ENCODE data around the gene PPP2R5C.

PPP2R5C gene

DNA sequence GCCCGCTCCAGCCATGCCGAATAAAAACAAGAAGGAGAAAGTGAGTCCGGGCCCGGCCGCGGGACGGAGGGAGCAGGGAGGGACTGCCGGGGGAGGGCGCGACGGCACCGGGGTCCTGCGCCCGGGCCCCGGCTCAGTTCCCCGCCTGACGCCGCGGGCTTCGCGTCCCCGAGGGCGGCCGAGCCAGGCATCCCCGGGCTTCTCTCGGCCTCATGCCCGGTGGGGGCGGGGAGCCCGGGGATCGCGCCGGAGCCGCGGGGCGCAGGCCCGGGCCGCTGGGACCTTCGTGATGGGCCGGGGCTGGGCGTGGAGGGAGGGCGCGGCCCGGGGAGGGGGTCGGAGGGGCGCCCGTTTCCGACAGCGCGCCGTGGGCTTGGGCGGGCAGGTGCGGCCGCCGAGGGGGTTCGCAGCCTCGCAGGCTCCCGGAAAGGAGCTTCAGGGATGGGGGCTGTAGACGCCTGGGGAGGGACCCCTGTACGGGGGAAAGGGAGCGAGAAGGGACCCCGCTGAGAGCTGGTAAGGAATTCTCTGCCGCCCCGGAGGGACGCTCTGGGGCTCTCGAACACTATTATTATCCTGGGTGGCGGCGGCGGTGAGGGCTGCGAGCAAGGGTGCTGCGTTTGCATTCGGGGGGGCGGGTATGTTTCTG lies 496 bp downstream of the PPP2R5C start:
- intact Hi-C loops (cut with DNase I; ENCODE audit: low total_unique reads) = loop anchor here (5.0 to 10.0 kb wide), 2 partner anchors 203 to 1625 kb away; partner anchors contain the start of genes DYNC1H1 and MARK3
- Histone ChIP-seq H3K4me1 (peaks cover 0 to 18% (median 6%) of the 10 kb centered on the region in 4 donors), H3K9me3 (no peaks in the 10 kb centered on the region), H3K4me3 (peak overlapping the region; percentile 82), H3K36me3 (peaks cover 4 to 13% (median 5%) of the 10 kb centered on the region in 3 donors), H3K27me3 (no peaks in the 10 kb centered on the region), H3K27ac (peak overlapping the region; percentile 73 to 86)
- DNase-seq = peak in 1 of 2 donors; percentile 72
- TF ChIP-seq, protein P1, sequence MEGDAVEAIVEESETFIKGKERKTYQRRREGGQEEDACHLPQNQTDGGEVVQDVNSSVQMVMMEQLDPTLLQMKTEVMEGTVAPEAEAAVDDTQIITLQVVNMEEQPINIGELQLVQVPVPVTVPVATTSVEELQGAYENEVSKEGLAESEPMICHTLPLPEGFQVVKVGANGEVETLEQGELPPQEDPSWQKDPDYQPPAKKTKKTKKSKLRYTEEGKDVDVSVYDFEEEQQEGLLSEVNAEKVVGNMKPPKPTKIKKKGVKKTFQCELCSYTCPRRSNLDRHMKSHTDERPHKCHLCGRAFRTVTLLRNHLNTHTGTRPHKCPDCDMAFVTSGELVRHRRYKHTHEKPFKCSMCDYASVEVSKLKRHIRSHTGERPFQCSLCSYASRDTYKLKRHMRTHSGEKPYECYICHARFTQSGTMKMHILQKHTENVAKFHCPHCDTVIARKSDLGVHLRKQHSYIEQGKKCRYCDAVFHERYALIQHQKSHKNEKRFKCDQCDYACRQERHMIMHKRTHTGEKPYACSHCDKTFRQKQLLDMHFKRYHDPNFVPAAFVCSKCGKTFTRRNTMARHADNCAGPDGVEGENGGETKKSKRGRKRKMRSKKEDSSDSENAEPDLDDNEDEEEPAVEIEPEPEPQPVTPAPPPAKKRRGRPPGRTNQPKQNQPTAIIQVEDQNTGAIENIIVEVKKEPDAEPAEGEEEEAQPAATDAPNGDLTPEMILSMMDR (IDR thresholded peaks at IDR 0.05) = no peak

DNA sequence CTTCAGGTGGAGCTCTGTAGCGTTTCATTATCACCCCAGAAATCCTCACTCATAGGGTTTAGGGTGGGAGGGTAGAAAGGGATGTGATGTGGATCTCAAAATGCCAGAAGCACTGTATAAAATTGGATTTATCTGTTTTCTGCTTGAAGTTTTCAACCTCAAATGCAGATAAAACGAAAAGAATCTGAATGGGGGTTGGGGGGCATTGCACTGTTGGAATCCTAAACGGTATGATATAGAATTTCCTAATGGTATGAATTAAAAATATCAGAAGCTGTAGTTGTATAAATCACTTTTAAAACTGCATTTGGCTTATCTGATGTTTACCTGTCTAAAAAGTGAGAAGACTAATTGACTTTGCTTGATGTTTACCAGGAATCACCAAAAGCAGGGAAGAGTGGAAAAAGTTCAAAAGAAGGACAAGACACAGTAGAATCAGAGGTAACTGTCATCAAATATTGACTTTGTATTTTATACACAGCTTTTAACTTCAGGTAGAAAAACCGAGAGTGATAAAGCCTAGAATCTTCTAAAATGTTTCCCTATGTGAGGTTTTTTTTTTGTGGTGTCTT lies 1.1 kb downstream of the PPP2R5C start:
- Histone ChIP-seq H3K9me3 (no peaks in the 10 kb centered on the region), H3K27me3 (no peaks in the 10 kb centered on the region), H3K36me3 (peaks cover 4 to 19% (median 5%) of the 10 kb centered on the region in 3 donors), H3K27ac (peak overlapping the region; percentile 73 to 86), H3K4me3 (peak overlapping the region; percentile 82), H3K4me1 (peaks cover 0 to 18% (median 6%) of the 10 kb centered on the region in 4 donors)
- TF ChIP-seq, protein P1 (IDR thresholded peaks at IDR 0.05) = no peak
- intact Hi-C loops (cut with DNase I; ENCODE audit: low total_unique reads) = loop anchor here (5.0 to 10.0 kb wide), 2 partner anchors 202 to 1625 kb away; partner anchors contain the start of genes DYNC1H1 and MARK3
- no peak for DNase-seq

DNA sequence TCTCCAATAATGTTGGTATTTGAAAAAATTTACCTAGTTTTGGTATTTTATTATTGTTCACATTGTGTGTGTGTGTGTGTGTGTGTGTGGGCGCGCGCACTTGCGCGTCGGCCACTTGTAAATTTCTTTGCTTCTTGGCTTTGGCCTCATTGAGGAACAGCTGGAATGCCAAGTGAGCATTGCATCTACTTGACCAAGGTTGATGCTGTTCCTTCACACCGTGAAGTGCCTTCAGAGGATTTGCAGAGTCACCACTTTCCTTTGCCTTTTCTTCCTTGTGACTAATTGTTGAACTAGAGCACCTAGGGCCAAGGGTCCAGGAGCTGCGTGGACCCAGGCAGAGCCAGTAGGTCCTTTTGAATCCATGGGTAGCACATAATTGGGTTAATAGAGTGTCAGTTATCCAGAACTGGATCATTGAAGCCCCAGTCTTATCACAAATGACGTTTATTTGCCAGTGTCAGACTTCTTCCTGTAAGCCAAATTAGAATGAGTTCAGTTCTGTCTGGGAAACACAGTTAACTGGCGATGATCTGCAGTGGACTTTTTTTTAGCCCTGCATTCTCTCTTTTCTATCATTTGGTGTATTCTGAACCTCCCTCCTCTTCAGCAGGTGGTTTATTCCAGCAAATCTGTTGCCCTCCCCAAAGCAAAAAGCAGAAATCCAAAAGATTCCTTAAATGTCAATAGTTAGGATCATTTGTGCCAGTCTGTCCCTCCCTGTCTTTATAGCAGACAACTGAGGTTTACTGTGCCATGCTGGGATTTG lies 2.6 kb downstream of the PPP2R5C start:
- no peaks in the 10 kb centered on the region for H3K9me3 ChIP-seq
- H3K27ac ChIP-seq = no peak overlapping the region
- intact Hi-C loops (cut with DNase I; ENCODE audit: low total_unique reads) = loop anchor here (5.0 to 10.0 kb wide), 2 partner anchors 201 to 1623 kb away; partner anchors contain the start of genes DYNC1H1 and MARK3
- peaks cover 4 to 24% (median 5%) of the 10 kb centered on the region in 3 donors for H3K36me3 ChIP-seq
- no peaks in the 10 kb centered on the region for H3K27me3 ChIP-seq
- no peak for DNase-seq
- TF ChIP-seq, protein P1 (IDR thresholded peaks at IDR 0.05) = no peak
- no peak overlapping the region for H3K4me3 ChIP-seq
- peaks cover 0 to 18% (median 6%) of the 10 kb centered on the region in 4 donors for H3K4me1 ChIP-seq

DNA sequence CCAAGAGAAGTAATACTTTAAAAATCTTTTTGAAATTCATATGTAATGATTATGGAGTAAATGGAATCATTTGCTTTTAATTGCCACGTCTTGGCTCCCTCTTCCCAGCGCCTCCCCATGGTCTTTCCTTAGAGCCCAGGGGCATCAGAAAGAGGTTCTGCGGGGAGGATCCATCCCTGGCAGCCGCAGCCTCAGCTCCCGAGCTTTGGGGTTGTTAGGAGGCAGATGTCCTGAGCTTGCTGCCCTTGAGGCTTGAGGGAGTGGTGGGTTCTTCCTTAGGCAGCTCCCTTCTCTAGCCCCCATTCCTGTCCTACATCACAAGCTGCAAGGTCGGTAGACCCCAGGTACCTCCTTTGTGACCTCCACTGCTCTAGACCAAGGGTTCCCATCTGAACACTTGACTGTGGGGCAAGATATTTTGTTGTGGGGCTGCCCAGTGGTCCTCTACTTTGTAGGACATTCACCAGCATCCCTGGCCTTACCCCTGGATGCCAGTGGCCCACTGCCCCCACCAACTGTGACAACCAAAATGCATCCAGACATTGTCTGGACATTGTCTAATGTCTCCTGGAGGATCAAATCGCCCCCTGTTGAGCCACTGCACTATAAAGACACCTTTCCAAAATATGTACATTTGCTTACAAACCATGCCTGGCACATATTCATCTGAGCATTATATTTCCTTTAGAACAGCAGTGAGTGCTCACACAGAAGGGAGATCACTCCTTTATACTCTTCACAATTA lies 6.3 kb downstream of the PPP2R5C start:
- TF ChIP-seq, protein P1 (IDR thresholded peaks at IDR 0.05) = no peak
- no peaks in the 10 kb centered on the region for H3K27me3 ChIP-seq
- H3K9me3 ChIP-seq = no peaks in the 10 kb centered on the region
- no peak overlapping the region for H3K27ac ChIP-seq
- H3K36me3 ChIP-seq = peaks cover 4 to 24% (median 5%) of the 10 kb centered on the region in 3 donors
- intact Hi-C loops (cut with DNase I; ENCODE audit: low total_unique reads) = loop anchor here (10.0 kb wide), 1 partner anchor 197 kb away; the partner anchor contains the start of gene DYNC1H1
- no peak overlapping the region for H3K4me3 ChIP-seq
- H3K4me1 ChIP-seq = peaks cover 0 to 8% (median 5%) of the 10 kb centered on the region in 4 donors
- DNase-seq = no peak

GRCh38 chr14:101770183-101770582 lies 8.7 kb downstream of the PPP2R5C start:
- intact Hi-C loops (cut with DNase I; ENCODE audit: low total_unique reads) = no loop called here
- no peaks in the 10 kb centered on the region for H3K27me3 ChIP-seq
- no peak overlapping the region for H3K27ac ChIP-seq

More at GRCh38 chr14:101770183-101770582, 8.7 kb downstream of the PPP2R5C start:
- TF ChIP-seq, protein P1 (IDR thresholded peaks at IDR 0.05) = no peak
- Histone ChIP-seq H3K4me1 (peaks cover 0 to 17% (median 0%) of the 10 kb centered on the region in 4 donors), H3K36me3 (peaks cover 0 to 24% (median 4%) of the 10 kb centered on the region in 3 donors), H3K9me3 (no peaks in the 10 kb centered on the region), H3K4me3 (no peak overlapping the region)
- DNase-seq = no peak
